Measurements from ENCODE around the gene IGSF11. TPM values are rescaled to one million over a fixed set of nuclear protein-coding genes. Genes with fewer than 3 reads are reported as not detected.

The IGSF11 gene
- total and polyA plus RNA-seq, 2 of the 4 experiments (the other 2 are of a cell fraction): 0.18 TPM; not detected in 1

DNA sequence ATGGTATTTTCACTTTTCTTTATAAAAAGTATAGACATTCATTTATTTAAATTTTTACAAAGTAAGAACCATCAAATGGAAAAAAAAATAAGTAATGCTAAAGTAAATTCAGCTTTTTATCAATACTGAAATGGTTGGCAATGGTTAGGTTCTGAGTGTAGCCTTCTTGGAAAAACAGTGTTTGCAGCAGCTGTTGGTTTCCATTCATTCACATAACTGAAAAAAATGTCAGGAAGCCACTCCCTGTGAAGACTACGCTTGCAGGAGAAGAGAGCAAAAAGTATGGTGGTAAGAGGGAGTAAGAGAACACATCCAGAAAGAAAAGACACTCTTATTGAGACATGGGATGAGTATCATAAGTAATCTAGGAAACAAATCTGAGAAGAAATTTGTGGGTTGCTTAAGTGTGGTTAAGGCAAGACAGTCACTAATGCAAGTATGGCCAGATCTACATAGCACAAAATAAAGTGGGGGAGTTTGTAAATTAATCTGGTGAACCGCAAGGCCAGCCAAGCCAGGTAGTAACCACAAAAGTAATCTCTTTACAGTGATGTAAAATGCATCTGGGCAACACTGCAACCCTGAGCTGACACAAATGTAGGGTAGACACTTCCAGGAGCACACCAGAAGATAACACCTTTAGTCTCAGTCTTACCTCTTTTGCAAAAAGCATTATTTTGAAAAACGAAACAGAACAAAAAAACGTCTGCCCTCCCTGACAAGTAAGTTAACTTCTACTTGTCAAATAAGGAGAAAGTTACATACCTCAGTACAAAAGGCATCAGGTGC lies 133.7 kb downstream of the IGSF11 start:
- H4K20me1 ChIP-seq (ENCODE audit: insufficient read depth, low read length): no peaks in the 10 kb centered on the region
- H3K18ac ChIP-seq (ENCODE audit: low read depth, low read length): no peak overlapping the region
- TF ChIP-seq RCOR1 (IDR thresholded peaks at IDR 0.05; ENCODE audit: insufficient replicate concordance, low read length): no peak
- TF ChIP-seq NFE2L2 (IDR thresholded peaks at IDR 0.05; ENCODE audit: low read depth, low read length): no peak
- no peak for TF ChIP-seq FOS (IDR thresholded peaks at IDR 0.05; ENCODE audit: low read depth, low read length)
- no peak for TF ChIP-seq MAZ (IDR thresholded peaks at IDR 0.05; ENCODE audit: borderline replicate concordance, low read depth, low read length)
- TF ChIP-seq POLR2A (IDR thresholded peaks at IDR 0.05; ENCODE audit: low read depth, low read length): no peak
- TF ChIP-seq CTCF (conservative IDR thresholded peaks at IDR 0.05; ENCODE audit: low read depth, low read length): no peak
- TF ChIP-seq SMC3 (IDR thresholded peaks at IDR 0.05; ENCODE audit: low read depth, low read length): no peak
- TF ChIP-seq RFX5 (IDR thresholded peaks at IDR 0.05; ENCODE audit: low read depth, low read length): no peak
- no peak for TF ChIP-seq MAFK (IDR thresholded peaks at IDR 0.05; ENCODE audit: low read depth, low read length)
- no peak for TF ChIP-seq CHD1 (IDR thresholded peaks at IDR 0.05; ENCODE audit: low read depth, low read length)
- H3K4me2 ChIP-seq (ENCODE audit: low read depth, low read length): no peak overlapping the region
- H2AFZ ChIP-seq (replicated peaks; ENCODE audit: low read length, poor library complexity): no peak overlapping the region
- no peaks in the 10 kb centered on the region for H3K9me1 ChIP-seq (ENCODE audit: insufficient read depth, low read length)
- H3K9me3 ChIP-seq (ENCODE audit: control insufficient read depth, insufficient read depth, low read length): no peaks in the 10 kb centered on the region
- H4K8ac ChIP-seq (ENCODE audit: low read depth in 2 of 2, low read length in 2 of 2): no peak overlapping the region
- H3K14ac ChIP-seq (replicated peaks; ENCODE audit: low read depth, low read length): no peak overlapping the region
- no peak overlapping the region for H3K4ac ChIP-seq (ENCODE audit: low read depth, low read length)
- no peak overlapping the region for H2AK9ac ChIP-seq (replicated peaks; ENCODE audit: low read depth, low read length, poor library complexity)
- H3K9ac ChIP-seq (ENCODE audit: low read depth, low read length): no peak overlapping the region
- no peak for DNase-seq
- H4K5ac ChIP-seq (ENCODE audit: low read depth, low read length): no peak overlapping the region
- in situ Hi-C loops (cut with MboI; ENCODE audit: low sequenced_read_pairs): no loop called here
- H3K36me3 ChIP-seq (ENCODE audit: control insufficient read depth, insufficient read depth, low read length): no peaks in the 10 kb centered on the region
- no peak overlapping the region for H2AK5ac ChIP-seq (ENCODE audit: low read depth, low read length)
- H3K27ac ChIP-seq (ENCODE audit: insufficient read depth, low read length): no peak overlapping the region
- H4K91ac ChIP-seq (ENCODE audit: insufficient read depth, low read depth, low read length): no peak overlapping the region
- POLR2A ChIA-PET (ENCODE audit: unreplicated experiment): no interaction called here
- H3K56ac ChIP-seq (ENCODE audit: extremely low read depth, insufficient read depth, low read length): no peak overlapping the region
- H3K4me1 ChIP-seq (ENCODE audit: control insufficient read depth, insufficient read depth, low read length): no peaks in the 10 kb centered on the region
- H2BK15ac ChIP-seq (ENCODE audit: low read depth, low read length): no peak overlapping the region
- H3K4me3 ChIP-seq (ENCODE audit: insufficient read depth, low read depth, low read length): no peak overlapping the region
- H2BK120ac ChIP-seq (ENCODE audit: low read depth, low read length): no peak overlapping the region
- intact Hi-C loops (cut with micrococcal nuclease): no loop called here
- H3K23ac ChIP-seq (ENCODE audit: low read depth, low read length): no peak overlapping the region
- no CpG with 5 or more reads among the region's 4 CpGs for WGBS, 2 experiments (ENCODE audit: extremely low coverage in 2 of 2, insufficient read length in 1 of 2)
- dilution Hi-C loops (cut with HindIII; ENCODE audit: low sequenced_read_pairs, unreplicated experiment): no loop called here
- H3K79me1 ChIP-seq (ENCODE audit: low read depth in 1 of 2, low read length in 2 of 2): no peaks in the 10 kb centered on the region
- no peak overlapping the region for H2BK5ac ChIP-seq (ENCODE audit: low read depth, low read length, poor library complexity, severe bottlenecking)
- CTCF ChIA-PET: no interaction called here
- no peaks in the 10 kb centered on the region for H3K27me3 ChIP-seq (ENCODE audit: control insufficient read depth, insufficient read depth, low read length)
- no TSS peak for BruUV-seq (replicated peaks)
- no peak for ATAC-seq (ENCODE audit: low read depth)
- no peak overlapping the region for H2BK20ac ChIP-seq (ENCODE audit: low read depth, low read length)
